ENCODE data around the gene NDUFAF3.
A peak's percentile ranks its signal among the peaks of the same experiment; 100 is the strongest.
"Not testable (repeated sequence)": the region's sequence is repeated elsewhere in the genome, so short reads cannot be mapped to it uniquely, and the experiment has no call there.

The NDUFAF3 gene

DNA sequence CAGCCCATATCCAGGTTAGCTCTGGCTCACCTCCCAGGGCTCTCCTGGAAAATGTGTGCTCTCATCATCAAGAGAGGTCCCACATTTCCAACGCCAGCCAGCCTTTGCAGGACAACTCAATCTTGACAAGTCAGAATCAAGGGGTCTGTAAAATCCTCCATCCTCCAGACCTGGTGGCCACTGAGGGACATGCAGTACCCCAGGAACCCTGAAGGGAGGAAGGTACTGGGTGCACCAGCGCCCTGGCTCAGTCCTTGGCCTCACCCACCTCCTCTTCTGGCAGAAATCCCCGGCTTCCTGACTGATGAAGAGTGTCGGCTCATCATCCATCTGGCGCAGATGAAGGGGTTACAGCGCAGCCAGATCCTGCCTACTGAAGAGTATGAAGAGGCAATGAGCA lies 20.8 kb upstream of the NDUFAF3 start:
- no peak for DNase-seq

DNA sequence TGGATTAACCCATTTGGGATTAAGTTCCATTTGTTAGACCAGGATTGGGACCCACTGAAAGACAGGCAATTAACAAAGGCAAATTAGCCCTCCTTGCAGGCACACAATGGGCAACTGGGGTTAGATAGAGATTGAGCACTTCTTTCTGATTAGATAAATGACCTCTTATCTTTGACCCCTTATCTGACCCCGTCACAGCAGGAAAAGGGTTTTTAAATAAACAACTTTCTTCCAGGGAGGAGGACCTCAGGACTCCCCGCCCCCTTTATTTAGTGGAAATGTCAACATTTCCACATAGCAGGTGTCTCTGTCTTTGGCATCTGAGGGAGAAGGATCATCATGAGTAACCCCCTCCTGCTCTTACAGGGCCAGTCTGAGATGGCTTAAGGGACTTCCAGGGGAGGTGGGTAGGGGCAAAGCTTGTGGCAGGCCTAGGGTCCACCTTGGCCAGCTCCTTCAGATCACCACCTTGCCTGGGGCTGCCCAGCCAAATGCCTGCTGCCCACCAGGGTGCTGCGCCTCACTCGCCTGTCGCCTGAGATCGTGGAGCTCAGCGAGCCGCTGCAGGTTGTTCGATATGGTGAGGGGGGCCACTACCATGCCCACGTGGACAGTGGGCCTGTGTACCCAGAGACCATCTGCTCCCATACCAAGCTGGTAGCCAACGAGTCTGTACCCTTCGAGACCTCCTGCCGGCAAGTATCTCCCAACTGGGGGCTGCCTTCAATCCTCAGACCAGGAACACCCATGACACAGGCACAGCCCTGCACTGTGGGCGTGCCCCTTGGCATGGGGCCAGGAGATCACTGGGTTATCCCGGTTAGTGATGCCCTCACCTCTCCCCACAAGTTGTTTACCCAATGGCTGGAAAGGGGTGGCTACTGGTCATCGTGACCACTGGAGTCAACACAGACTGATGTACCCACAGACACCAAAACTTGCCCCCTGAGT lies 17.3 kb upstream of the NDUFAF3 start:
- DNase-seq = no peak

GRCh38 chr3:49005303-49005680 lies 16.6 kb upstream of the NDUFAF3 start:
- no peak for DNase-seq

DNA sequence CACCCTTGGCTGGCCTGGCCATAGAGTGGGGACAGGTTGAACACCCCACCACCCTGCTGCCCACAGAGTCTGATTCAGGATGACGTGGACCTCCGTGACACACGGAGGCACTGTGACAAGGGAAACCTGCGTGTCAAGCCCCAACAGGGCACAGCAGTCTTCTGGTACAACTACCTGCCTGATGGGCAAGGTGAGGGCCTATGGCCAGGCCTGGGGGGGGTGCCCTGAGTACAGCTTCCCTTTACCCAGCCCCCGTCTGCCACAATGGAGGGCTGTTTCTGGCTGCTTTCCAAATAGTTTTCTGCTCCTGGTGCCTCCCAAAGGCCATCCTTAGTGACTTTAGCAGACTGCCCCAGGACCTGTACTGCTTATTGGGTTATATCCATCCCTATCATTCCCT lies 15.9 kb upstream of the NDUFAF3 start:
- no peak for DNase-seq

DNA sequence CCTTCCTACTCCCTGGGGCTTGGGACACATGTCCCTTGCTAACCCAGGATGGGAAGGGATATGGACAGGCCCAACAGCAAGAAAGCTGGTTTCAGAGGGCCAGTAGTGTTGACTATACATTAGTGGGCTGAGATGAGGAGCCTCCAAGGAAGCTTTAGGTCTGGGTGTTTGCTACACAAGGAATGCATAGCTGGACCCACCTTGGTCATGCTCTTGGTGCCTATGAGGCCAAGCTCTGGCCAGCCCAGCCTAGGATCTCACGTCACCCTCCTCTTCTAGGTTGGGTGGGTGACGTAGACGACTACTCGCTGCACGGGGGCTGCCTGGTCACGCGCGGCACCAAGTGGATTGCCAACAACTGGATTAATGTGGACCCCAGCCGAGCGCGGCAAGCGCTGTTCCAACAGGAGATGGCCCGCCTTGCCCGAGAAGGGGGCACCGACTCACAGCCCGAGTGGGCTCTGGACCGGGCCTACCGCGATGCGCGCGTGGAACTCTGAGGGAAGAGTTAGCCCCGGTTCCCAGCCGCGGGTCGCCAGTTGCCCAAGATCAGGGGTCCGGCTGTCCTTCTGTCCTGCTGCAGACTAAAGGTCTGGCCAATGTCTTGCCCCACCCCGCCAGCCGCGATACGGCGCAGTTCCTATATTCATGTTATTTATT lies 15.4 kb upstream of the NDUFAF3 start:
- no peak for DNase-seq

- DNase-seq = peak; percentile 96 to 97
Observed at GRCh38 chr3:49007068-49007770, 14.7 kb upstream of the NDUFAF3 start, which contains the start of gene WDR6. Gene WDR6, plus strand, starts transcription at chr3:49007391. Its CDS starts 41 bp downstream, at chr3:49007432.

GRCh38 chr3:49007771-49008528 lies 14.0 kb upstream of the NDUFAF3 start:
- peak; percentile 93 to 95 for DNase-seq

GRCh38 chr3:49008627-49009026 lies 13.3 kb upstream of the NDUFAF3 start:
- DNase-seq = not testable (repeated sequence)

- DNase-seq = no peak
Observed at GRCh38 chr3:49009396-49009795, 12.5 kb upstream of the NDUFAF3 start.

DNA sequence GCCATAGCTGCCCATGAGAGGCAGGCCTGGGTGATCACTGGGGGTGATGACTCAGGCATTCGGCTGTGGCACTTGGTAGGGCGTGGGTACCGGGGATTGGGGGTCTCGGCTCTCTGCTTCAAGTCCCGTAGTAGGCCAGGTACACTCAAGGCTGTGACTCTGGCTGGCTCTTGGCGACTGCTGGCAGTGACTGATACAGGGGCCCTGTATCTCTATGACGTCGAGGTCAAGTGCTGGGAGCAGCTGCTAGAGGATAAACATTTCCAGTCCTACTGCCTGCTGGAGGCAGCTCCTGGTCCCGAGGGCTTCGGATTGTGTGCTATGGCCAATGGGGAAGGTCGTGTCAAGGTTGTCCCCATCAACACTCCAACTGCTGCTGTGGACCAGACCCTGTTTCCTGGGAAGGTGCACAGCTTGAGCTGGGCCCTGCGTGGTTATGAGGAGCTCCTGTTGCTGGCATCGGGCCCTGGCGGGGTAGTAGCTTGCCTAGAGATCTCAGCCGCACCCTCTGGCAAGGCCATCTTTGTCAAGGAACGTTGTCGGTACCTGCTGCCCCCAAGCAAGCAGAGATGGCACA lies 9.4 kb upstream of the NDUFAF3 start:
- no peak for DNase-seq

- no peak for DNase-seq
Observed at GRCh38 chr3:49013113-49013737, 8.7 kb upstream of the NDUFAF3 start.

GRCh38 chr3:49013738-49014660 lies 7.9 kb upstream of the NDUFAF3 start:
- DNase-seq = peak; percentile 44 to 52

DNA sequence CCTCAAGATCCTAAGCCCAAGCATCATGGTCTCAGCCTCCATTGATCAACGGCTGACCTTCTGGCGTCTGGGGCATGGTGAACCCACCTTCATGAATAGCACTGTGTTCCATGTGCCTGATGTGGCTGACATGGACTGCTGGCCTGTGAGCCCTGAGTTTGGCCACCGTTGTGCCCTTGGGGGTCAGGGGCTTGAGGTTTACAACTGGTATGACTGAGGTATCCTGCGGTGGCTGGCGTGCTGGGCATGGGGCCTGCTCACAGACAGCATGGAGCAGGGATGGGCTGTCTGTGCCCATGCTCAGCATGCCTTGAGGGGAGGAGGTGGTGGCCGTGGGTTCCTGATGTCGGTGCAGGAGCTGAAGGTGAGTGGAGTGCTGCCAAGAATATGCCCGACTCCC lies 6.8 kb upstream of the NDUFAF3 start:
- no peak for DNase-seq

GRCh38 chr3:49015765-49016164 lies 6.2 kb upstream of the NDUFAF3 start:
- no peak for DNase-seq

DNA sequence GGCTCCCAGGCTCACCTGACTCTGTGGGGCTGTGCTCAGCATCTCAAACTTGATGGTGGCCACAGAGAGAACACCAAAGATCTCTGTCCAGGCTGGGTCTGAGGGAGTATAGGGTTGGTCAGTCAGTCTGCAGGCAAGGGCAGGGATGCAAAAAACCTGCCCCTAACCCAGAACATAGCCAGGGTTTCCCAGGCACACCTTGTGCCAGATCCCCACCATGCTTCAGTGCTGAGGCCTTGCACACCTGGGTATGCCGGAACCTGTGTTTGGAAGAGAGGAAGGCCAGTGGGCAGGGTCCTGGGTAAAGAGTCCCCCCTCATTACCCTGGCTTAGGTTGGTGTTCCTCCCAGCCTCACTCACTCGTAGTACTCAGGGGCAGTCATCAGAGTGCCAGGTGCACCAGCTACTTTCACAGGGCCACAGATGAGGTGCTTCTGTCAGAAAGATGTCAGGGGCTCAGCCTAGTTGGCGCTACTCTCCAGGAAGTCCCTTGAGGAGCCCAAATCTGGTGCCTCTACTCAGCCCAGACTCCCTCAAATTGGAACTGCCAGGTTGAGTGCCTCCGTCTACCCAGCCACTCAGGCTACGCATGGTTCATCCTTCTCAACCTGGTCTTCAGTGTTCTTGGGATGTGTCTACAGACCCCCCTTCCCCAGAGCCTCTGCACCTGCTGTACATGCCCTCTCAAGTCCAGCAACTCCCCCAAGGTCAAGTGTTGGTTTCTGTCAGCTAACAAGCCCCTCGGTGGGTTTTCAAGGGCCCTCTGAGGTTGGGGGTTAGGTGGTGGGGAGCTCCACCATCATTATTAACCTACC lies 5.3 kb upstream of the NDUFAF3 start:
- DNase-seq = no peak

DNA sequence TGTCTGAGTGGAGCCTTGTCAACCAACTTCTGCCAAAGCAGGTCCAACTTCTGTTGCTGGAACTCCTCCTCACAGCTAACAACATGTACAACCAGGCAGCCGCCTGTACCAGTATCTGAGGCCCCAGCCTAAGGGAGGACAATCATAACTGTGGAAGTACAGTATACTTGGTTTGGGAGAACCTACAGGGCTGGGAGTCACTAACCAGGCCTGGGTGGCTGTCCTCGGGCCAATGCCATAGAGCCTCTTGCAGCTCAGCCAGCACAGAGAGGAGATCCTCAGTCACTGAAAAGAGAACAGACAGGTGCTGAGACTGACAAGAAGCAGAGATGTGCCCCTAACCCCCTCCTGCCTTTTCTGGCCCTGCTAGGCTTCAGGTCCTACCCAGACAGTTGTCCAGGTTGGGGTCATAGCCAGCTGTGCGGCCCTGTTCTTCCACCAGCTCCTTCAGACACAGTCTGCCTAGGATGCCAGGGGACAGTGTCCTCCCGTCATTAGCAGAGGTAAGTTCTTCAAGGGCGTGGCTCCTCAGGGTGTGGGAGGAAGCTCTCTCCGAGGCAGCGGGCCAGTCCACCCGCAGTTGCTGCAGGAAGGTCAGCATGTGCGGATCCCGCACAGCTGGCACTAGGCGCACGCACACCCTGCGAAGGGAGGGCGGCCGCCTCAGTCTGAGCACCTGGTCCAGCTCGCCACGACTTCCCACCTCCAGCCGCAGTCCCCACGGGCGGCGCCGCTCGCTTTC lies 4.5 kb upstream of the NDUFAF3 start:
- DNase-seq = no peak

- peak; percentile 44 to 52 for DNase-seq
Observed at GRCh38 chr3:49017971-49018706, 3.8 kb upstream of the NDUFAF3 start, which contains the start of gene DALRD3. Gene DALRD3, minus strand, starts transcription at chr3:49018580. Its CDS starts 16 bp downstream, at chr3:49018564.

DNA sequence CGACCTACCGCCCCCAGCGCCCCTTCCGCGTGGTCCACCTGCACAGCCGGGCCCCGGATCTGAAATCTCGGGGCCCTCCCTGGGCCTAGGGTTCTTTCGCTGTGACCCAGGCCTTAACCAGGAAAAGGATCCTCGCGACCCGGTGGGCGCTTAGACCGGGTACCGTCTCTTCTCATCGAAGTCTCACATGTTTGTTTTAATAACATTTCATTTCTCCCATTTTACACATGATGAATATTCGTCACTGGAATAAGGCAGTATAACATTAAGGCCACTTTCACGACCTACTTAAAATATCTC lies 3.3 kb upstream of the NDUFAF3 start:
- DNase-seq = no peak

Data from activated CD4-positive, alpha-beta T cell treated with anti-CD3 and anti-CD28 coated beads for 4 hours (primary cell).